Medulla oblongata (tissue), 1 donor: ENCODE data around the gene PLS3.

Experiments
- DNase-seq: peaks from one replicate; pipeline ENCODE4 v3.0.0-alpha.2; 2015; ENCODE audit errors: extremely low spot score

The PLS3 gene

DNA sequence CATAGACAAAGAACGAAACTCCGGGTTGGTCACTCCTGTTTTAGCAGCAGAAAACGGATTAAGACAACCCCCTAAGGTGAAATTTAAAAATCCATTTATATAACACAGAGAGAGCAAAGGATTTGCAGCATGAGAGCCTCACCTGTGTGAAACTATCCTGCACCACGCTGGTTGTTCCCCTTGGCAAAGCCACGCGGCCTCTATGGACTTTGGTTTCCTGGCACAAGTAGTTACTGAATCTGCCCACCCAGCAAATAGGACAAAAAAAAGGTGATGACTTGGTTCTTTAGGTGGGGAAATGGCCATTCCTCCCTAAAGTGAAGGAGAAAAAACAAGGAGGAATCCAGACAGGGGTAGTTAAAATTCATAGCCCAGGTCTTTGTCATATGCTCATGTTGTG is 133.1 kb downstream of the PLS3 start:
- no peak for DNase-seq

DNA sequence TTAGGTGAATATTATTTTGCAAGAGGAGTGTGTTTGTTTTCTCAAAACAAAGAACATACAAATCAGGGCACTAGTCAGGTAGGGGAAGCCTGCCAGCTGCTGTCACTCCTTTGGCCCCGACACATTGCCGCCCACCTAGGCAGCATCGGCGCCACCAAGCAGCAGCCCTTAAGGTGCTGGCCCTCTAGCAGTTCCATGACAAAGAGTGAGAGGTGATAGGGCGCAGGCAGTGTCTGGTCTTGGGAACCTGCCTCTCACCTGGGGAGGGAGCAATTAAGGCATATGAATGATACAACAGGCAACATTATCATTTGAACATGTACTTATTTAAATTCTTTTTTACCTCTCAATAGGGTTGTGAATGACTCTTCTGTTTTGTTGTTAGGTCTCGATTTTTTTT is 135.1 kb downstream of the PLS3 start:
- no peak for DNase-seq

GRCh38 chrX:115696939-115697338 is 136.0 kb downstream of the PLS3 start:
- no peak for DNase-seq

- DNase-seq: no peak
Measured at GRCh38 chrX:115697806-115698205, 136.8 kb downstream of the PLS3 start.
